Measurements from ENCODE around the gene SPAG16.

DNA sequence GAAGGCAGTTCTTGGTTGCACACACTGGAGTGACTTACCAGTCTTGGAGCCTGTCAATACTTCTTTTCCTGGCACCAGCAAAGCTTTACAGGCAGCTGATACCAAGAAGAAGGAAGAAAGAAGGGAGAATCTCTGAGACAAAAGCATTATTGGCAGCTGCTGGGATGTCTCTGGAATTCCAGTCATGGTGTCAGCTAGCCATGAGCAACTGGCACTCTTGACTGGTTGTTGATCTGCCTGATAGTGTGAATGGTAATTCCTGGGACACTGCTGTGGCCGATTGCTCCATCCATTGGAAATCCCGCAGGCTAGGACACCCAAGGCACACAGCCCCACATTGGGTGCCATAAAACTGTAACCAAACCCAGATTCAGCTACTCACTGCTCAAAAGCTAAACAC lies 17.8 kb upstream of the SPAG16 start:
- TF ChIP-seq, protein P1, sequence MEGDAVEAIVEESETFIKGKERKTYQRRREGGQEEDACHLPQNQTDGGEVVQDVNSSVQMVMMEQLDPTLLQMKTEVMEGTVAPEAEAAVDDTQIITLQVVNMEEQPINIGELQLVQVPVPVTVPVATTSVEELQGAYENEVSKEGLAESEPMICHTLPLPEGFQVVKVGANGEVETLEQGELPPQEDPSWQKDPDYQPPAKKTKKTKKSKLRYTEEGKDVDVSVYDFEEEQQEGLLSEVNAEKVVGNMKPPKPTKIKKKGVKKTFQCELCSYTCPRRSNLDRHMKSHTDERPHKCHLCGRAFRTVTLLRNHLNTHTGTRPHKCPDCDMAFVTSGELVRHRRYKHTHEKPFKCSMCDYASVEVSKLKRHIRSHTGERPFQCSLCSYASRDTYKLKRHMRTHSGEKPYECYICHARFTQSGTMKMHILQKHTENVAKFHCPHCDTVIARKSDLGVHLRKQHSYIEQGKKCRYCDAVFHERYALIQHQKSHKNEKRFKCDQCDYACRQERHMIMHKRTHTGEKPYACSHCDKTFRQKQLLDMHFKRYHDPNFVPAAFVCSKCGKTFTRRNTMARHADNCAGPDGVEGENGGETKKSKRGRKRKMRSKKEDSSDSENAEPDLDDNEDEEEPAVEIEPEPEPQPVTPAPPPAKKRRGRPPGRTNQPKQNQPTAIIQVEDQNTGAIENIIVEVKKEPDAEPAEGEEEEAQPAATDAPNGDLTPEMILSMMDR (IDR thresholded peaks at IDR 0.05; ENCODE audit: low read depth, low read length), result no peak
- no peak for TF ChIP-seq MYC (IDR thresholded peaks at IDR 0.05; ENCODE audit: low read depth, low read length)

Measured in NB4 (cell line).